Spleen (tissue), 11 donors: ENCODE results near the gene CTDP1. TPM values are rescaled to one million over a fixed set of nuclear protein-coding genes. Genes with fewer than 3 reads are reported as not detected.

Experiments
- DNase-seq: peaks from one replicate; pipeline ENCODE4 v3.0.0-alpha.2; 2020
- H3K27ac ChIP-seq, 8 donors: fragments of 200-600 bp; sonication (generic) in 7 of 8; 1 replicate in 4 of 8; 2 replicates in 4 of 8; pipeline versions ENCODE4 v1.5.0 to v1.8.0; 2016 to 2021; ENCODE audit warnings: inconsistent platforms in 4 of 8, mild to moderate bottlenecking in 4 of 8, moderate library complexity in 1 of 8
- H3K27me3 ChIP-seq, 7 donors: fragments of 200-600 bp; sonication (generic) in 6 of 7; replicated peaks in 1 of 7; 1 replicate in 4 of 7; 2 replicates in 3 of 7; pipeline versions ENCODE4 v1.5.0 to v1.8.0; 2016 to 2021; ENCODE audit warnings: inconsistent platforms in 3 of 7, mild to moderate bottlenecking in 1 of 7
- H3K36me3 ChIP-seq, 6 donors: fragments of 200-600 bp; sonication (generic) in 5 of 6; 1 replicate in 4 of 6; 2 replicates in 2 of 6; pipeline versions ENCODE4 v1.5.0 to v1.8.0; 2016 to 2021; ENCODE audit warnings: inconsistent platforms in 2 of 6
- H3K4me1 ChIP-seq, 6 donors: fragments of 200-600 bp; sonication (generic) in 5 of 6; 1 replicate in 3 of 6; 2 replicates in 3 of 6; pipeline versions ENCODE4 v1.5.0 to v1.8.0; 2016 to 2021; ENCODE audit warnings: inconsistent platforms in 3 of 6
- H3K4me3 ChIP-seq, 8 donors: fragments of 200-600 bp; sonication (generic) in 7 of 8; 1 replicate in 4 of 8; 2 replicates in 4 of 8; pipeline versions ENCODE4 v1.5.0 to v1.8.0; 2016 to 2021; ENCODE audit warnings: inconsistent platforms in 4 of 8, mild to moderate bottlenecking in 4 of 8, moderate library complexity in 2 of 8
- H3K9me3 ChIP-seq, 8 donors: fragments of 200-600 bp; sonication (generic) in 7 of 8; 1 replicate in 4 of 8; 2 replicates in 4 of 8; pipeline versions ENCODE4 v1.5.0 to v1.8.0; 2016 to 2021; ENCODE audit warnings: inconsistent platforms in 4 of 8
- POLR2A ChIP-seq, 3 donors: fragments of 450-650 bp; IDR thresholded peaks; one replicate each; pipeline ENCODE4 v1.5.1; 2017; ENCODE audit warnings: antibody characterized with exemption in 3 of 3, mild to moderate bottlenecking in 1 of 3
- POLR2AphosphoS5 ChIP-seq, 3 donors: sonication (generic); formaldehyde crosslinking; IDR thresholded peaks; one replicate each; pipeline ENCODE4 v1.5.1; 2017; ENCODE audit warnings: antibody characterized with exemption in 3 of 3
- WGBS, 5 donors: extraction: QIAGEN DNeasy Blood & Tissue Kit in 3 of 5; methylation state at CpG; one replicate each; pipeline versions ENCODE4 v1.1.5 to v1.1.7; 2013 to 2018; 5-methylcytosine and 5-hydroxymethylcytosine counted together
- intact Hi-C: fragments of 100-400 bp; cut with DNase I; formaldehyde crosslinking; loops from one replicate; pipeline ENCODE4 v1.15.0; 2023; ENCODE audit warnings: low total_unique reads
- polyA plus RNA-seq, 3 donors: library from polyadenylated mRNA; stranded (reverse); fragments of 200-250 nt; gene quantifications; one replicate each; pipeline ENCODE4 v1.2.1, GENCODE V29; 2013
- total RNA-seq, 7 donors: library from RNA; depleted of rRNA in 3 of 7; stranded (reverse); fragments of >200 nt in 3 of 7; fragmentation: NEBNext Ultra II Directional in 4 of 7; extraction: Animal tissue kit (Norgen Biotek cat#: 25700) in 4 of 7; gene quantifications; one replicate each; pipeline versions ENCODE4 v1.1.0 to v1.2.1, GENCODE V29; 2016 to 2021
- TF ChIP-seq, protein P1 (sequence below), 11 experiments: fragments of 200-600 bp in 7 of 11; fragments of 450-650 bp in 4 of 11; sonication (generic) in 4 of 11; IDR thresholded peaks in 8 of 11; conservative IDR thresholded peaks in 3 of 11; 1 replicate in 7 of 11; 2 replicates in 4 of 11; pipeline versions ENCODE4 v1.4.0 to v1.8.0; 2016 to 2021; ENCODE audit warnings: antibody characterized with exemption in 11 of 11, inconsistent platforms in 4 of 11, mild to moderate bottlenecking in 1 of 11
- donor health status: healthy with polysubstance abuse.
- donor health status: DM: no; HTN: no; CAD: no; lungs with moderate emphysema.
- donor health status: DM: no; HTN: no; CAD: no.
- donor health status: Bipolar disorder and iron deficiency.
- donor health status: healthy.
- donor health status: DM: no; HTN: no; CAD: no.
- donor health status: DM: yes; HTN: yes; CAD: no.

Gene CTDP1
- total and polyA plus RNA-seq, 10 donors = 13.6 to 54.6 (median 28.6) TPM

DNA sequence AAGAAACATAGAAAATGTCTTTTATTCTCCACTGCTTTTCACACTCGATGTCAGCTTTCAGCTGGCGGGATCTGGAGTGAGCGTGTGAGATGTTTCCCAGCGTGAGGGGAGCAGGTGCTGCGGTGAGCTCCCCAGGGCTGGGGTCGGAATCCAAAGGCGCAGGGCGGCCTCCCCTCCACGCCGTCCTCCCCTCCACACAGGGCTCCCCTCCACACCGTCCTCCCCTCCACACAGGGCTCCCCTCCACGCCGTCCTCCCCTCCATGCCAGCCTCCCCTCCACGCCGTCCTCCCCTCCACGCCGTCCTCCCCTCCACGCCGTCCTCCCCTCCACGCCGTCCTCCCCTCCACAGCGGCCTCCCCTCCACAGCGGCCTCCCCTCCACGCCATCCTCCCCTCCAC is 91.2 kb downstream of the CTDP1 start:
- Histone ChIP-seq H3K4me1 (no peaks in the 10 kb centered on the region), H3K36me3 (no peaks in the 10 kb centered on the region), H3K9me3 (peaks cover 0 to 36% (median 23%) of the 10 kb centered on the region in 8 donors), H3K4me3 (no peak overlapping the region), H3K27ac (no peak overlapping the region), H3K27me3 (peaks cover 0 to 62% (median 8%) of the 10 kb centered on the region in 7 donors)
- TF ChIP-seq, protein P1, sequence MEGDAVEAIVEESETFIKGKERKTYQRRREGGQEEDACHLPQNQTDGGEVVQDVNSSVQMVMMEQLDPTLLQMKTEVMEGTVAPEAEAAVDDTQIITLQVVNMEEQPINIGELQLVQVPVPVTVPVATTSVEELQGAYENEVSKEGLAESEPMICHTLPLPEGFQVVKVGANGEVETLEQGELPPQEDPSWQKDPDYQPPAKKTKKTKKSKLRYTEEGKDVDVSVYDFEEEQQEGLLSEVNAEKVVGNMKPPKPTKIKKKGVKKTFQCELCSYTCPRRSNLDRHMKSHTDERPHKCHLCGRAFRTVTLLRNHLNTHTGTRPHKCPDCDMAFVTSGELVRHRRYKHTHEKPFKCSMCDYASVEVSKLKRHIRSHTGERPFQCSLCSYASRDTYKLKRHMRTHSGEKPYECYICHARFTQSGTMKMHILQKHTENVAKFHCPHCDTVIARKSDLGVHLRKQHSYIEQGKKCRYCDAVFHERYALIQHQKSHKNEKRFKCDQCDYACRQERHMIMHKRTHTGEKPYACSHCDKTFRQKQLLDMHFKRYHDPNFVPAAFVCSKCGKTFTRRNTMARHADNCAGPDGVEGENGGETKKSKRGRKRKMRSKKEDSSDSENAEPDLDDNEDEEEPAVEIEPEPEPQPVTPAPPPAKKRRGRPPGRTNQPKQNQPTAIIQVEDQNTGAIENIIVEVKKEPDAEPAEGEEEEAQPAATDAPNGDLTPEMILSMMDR (IDR thresholded peaks at IDR 0.05 in 8 of 11, conservative IDR thresholded peaks at IDR 0.05 in 3 of 11) = no peak
- no peak for TF ChIP-seq POLR2AphosphoS5 (IDR thresholded peaks at IDR 0.05)
- no peak for TF ChIP-seq POLR2A (IDR thresholded peaks at IDR 0.05)
- WGBS, 5 donors = 74 to 90% (median 79%) methylated on average over 11 to 24 of the region's 24 CpGs
- no peak for DNase-seq
- intact Hi-C loops = no loop called here

DNA sequence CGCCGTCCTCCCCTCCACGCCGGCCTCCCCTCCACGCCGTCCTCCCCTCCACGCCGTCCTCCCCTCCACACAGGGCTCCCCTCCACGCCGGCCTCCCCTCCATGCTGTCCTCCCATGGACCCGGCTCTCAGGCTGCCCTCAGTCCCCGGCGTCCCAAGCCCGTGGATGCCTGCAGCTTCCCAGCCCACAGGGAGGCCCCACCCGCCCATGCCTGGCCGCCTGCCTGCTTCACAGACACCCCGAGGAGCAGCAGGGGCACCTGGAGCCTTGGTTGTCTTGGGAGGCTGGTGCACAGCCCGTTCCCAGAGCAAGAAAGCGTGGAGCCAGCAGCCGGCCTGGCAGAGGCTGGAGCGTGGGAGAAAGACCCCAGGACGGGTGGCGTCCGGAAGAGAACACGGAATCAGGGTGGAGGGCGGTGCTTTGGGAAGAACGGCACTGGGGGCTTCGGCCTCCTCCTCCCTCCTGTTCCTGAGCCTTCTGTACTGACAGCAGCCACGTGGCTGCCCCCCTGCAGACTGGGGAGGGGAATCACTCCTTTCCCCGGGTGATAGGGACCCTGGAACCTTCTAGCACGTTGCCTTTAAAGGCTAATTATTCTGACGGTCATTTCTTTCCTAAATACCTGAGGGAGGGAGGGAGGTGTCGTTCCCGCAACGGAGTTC is 92.0 kb downstream of the CTDP1 start:
- TF ChIP-seq POLR2AphosphoS5 (IDR thresholded peaks at IDR 0.05) (no peak), POLR2A (IDR thresholded peaks at IDR 0.05) (no peak)
- TF ChIP-seq, protein P1 (IDR thresholded peaks at IDR 0.05 in 8 of 11, conservative IDR thresholded peaks at IDR 0.05 in 3 of 11) = no peak
- intact Hi-C loops = no loop called here
- Histone ChIP-seq H3K4me1 (no peaks in the 10 kb centered on the region), H3K27ac (no peak overlapping the region), H3K4me3 (no peak overlapping the region), H3K36me3 (no peaks in the 10 kb centered on the region), H3K9me3 (peaks cover 0 to 36% (median 23%) of the 10 kb centered on the region in 8 donors), H3K27me3 (peaks cover 0 to 65% (median 9%) of the 10 kb centered on the region in 7 donors)
- peak; percentile 58 for DNase-seq
- WGBS, 5 donors = 66 to 75% (median 73%) methylated on average over 30 to 35 of the region's 35 CpGs

DNA sequence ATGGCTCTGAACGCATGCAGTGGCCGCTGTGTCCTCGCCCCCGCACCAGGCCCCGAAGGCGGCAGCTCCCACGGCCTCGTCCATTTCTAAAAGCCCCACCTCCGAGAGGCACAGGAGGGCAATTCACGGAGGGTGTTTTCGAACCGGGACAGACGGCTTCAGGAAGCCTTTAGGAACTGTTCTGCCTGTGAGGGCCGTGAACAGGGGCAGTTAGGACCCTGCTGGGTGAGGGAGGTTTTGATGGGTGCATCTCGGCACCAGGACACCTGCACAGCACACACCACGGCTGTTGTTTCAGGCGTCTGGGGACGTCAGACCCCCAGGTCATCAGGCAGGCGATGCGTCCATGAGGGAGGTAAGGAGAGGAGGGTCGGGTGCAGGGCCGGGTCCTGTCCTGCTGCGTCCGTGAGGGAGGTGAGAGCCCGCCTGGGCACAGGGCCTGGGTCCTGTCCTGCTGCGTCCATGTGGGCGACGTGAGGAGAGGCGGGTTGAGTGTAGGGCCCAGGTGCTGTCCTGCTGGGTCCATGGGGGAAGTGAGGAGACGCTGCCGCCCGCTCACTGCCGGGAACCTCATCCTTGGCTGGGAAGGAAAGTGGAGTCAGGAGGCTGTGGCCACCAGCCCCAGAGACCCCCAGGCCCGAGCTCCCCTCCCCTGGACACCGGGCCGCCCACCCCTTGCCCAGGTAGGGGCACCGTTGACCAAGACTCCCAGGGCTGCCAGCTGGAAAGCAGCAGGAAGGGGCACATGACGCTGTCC is 92.7 kb downstream of the CTDP1 start:
- H3K27me3 ChIP-seq = peaks cover 0 to 65% (median 9%) of the 10 kb centered on the region in 7 donors
- intact Hi-C loops = no loop called here
- TF ChIP-seq POLR2AphosphoS5 (IDR thresholded peaks at IDR 0.05) (no peak), POLR2A (IDR thresholded peaks at IDR 0.05) (no peak)
- TF ChIP-seq, protein P1 (IDR thresholded peaks at IDR 0.05 in 8 of 11, conservative IDR thresholded peaks at IDR 0.05 in 3 of 11) = no peak
- peak; percentile 61 for DNase-seq
- no peak overlapping the region for H3K4me3 ChIP-seq
- H3K9me3 ChIP-seq = peaks cover 0 to 30% (median 21%) of the 10 kb centered on the region in 8 donors
- H3K27ac ChIP-seq = no peak overlapping the region
- H3K4me1 ChIP-seq = no peaks in the 10 kb centered on the region
- no peaks in the 10 kb centered on the region for H3K36me3 ChIP-seq
- 79 to 85% (median 82%) methylated on average over 33 to 38 of the region's 38 CpGs for WGBS, 5 donors
